NCI-H446 treated with DMSO at 0.1 percent for 48 hours (cell line): ENCODE results near the gene OGFR.

Source experiments
- DNase-seq: peaks from one replicate; lab custom pipeline; 2025; lab: John Stamatoyannopoulos, UW

Gene OGFR

GRCh38 chr20:62815066-62815991 is 10.7 kb downstream of the OGFR start:
- DNase-seq: no peak

GRCh38 chr20:62816031-62816883 is 11.6 kb downstream of the OGFR start:
- no peak for DNase-seq

- no peak for DNase-seq
Observed at GRCh38 chr20:62816884-62817873, 12.5 kb downstream of the OGFR start, which contains the start of gene COL9A3. COL9A3 (plus strand) TSS chr20:62817050; CDS start chr20:62817065, 15 bp downstream.

DNA sequence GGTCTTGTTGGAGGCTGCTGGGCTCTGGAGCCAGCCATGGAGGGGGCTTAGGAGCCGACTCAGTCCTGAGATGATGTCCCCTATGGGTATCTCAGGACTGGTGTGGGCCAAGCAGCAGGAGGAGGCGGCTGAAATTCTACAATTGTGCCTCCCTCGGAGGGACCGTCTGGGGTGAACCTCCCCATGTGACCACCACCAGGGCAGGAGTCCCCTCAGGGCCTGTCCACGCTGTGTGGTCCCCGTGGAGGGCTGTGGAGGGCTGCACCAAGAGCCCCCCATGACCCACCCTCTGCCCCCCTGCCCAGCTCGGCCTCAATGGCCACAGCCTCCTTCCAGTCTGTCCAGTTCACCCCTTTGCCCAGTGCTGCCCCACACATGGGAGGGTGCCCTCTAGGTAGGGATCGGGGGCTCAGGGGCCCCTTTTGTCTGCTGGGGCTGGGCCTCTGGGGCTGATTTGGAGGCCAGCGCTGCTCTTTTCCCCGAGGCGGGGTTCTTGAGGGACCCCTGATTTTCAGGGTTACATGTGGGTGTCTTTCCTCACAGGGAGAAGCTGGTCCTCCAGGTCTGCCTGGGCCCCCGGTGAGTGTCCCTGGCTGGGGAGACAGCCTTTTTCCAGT is 13.4 kb downstream of the OGFR start:
- no peak for DNase-seq

GRCh38 chr20:62818592-62819493 is 14.2 kb downstream of the OGFR start:
- DNase-seq: peak; percentile 54

DNA sequence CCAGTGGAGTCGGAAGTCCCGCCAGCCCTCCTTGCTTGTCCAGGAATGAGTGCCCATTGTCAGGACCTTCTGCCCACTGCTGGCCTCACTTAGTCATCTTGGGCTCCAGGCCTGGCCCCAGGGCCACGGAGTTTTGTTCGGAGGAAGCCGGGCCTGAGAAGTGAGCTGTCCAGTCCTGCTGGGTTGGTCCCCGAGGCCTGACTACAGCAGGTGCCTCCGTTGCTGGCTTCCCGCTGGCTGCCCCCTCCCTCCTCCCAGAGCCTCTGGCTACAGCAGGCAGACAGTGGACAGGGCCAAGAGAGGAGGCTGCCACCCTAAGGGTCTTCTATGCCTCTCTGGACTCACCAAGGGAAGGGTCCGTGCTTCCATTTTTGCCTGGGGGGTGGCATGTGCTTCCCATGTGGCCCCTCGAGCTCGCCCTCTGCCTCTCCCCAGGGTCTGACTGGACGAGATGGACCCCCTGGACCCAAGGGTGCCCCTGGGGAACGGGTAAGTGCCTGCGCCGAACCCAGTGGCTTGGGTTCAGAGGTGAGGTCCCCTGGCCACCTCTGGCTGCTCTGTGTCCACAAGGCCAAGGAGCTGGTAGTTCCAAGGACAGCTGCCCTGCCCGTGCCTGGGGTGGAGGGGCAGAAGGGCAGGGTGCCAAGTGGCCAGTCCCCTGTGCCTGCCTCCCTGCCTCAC is 15.0 kb downstream of the OGFR start:
- no peak for DNase-seq

- DNase-seq: no peak
Observed at GRCh38 chr20:62820208-62820961, 15.8 kb downstream of the OGFR start.

GRCh38 chr20:62820962-62821725 is 16.5 kb downstream of the OGFR start:
- no peak for DNase-seq

- DNase-seq: no peak
Observed at GRCh38 chr20:62821726-62822210, 17.1 kb downstream of the OGFR start.

DNA sequence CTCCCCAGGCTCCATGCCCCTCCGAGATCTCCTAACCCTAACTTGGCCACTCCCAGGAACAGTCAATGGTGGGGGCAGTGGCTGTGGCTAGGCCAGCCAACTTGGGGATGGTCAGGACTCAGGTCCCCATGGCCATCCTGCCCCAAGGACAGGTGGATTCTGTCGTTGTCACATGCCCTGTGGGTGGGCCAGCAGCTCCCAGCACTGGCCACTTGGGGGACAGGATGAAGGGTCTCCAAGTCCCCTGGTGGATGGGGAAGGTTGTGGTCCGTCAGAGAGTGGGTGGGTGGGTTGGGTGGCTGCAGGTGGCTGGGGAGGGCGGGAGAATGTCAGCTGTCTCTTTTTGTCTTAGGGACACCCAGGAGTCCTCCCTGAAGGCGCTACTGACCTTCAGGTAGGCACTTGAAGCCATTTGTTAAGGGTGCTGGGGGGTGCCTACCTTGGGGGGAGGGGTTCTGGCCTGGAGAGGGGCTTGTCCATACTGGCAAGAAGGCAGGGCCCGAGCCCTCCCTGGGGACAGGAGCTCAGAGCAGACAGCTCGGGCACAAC is 17.7 kb downstream of the OGFR start:
- no peak for DNase-seq

GRCh38 chr20:62822788-62823651 is 18.4 kb downstream of the OGFR start:
- no peak for DNase-seq

DNA sequence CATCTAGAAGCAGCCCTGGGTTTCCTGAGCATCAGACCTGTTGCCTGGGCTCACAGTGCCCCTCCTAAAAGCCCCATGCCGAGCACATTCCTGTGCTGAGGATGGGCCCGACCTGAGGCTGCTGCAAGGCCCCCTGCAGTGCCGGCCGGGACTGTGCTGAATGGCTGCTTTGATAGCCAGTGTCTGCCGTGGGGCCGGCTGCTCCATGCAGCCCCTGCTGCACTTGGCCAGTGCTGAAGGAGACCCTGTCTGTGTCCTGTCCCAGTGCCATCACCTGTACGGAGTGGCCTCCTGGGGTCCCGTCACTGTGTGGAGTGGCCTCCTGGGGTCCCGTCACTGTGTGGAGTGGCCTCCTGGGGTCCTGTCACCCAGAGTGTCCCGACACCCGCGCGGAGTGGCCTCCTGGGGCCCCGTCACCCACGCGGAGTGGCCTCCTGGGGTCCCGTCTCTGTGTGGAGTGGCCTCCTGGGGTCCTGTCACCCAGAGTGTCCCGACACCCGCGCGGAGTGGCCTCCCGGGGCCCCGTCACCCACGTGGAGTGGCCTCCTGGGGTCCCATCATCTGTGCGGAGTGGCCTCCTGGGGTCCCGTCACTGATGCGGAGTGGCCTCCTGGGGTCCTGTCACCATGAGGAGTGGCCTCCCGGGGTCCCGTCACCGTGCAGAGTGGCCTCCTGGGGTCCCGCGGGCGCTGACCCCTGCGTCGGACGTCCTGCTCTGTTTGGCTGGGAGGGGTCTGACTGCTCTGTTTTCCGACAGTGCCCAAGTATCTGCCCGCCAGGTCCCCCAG is 19.2 kb downstream of the OGFR start:
- DNase-seq: no peak

GRCh38 chr20:62824476-62825332 is 20.1 kb downstream of the OGFR start:
- DNase-seq: no peak

DNA sequence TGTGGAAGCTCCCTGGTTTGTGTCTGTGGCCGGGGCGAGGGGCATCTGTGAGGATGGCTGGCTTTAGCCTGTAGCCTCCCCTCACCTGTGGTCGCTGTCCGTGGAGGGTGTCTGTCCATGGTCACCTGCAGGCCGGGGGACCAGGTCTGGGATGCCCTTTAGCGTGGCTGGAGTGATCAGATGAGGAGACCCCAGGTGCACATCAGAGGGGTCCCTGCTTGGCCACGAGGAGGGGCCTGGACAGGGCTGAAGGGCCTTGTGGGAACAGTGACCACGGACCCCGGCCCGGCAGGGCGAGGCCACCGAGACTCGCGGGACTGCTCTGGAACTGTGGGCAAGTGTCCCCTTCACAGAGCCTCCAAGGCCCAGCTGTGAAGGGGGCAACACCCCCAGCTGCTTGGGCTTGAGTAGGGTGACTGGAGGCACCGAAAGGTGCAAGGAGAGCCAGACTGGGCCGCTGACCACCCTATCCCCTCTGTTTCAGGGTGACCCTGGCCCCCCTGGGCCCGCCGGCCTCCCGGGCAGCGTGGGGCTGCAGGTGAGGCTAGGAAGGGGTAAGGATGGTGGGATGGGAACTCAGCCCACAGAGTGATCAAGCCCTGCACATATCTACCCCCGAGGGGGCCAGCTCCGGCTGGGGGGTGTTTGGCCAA is 20.8 kb downstream of the OGFR start:
- no peak for DNase-seq
